Mucosa of rectum (tissue), 2 donors: Measurements from ENCODE around the gene CACNB1.

ENCODE experiments used
- H3K27ac ChIP-seq, 2 donors: one replicate each; pipeline ENCODE4 v1.7.0; 2013; ENCODE audit warnings: inconsistent platforms in 2 of 2, low read depth in 2 of 2, low read length in 2 of 2
- H3K27me3 ChIP-seq, 2 donors: one replicate each; pipeline ENCODE4 v1.7.0; 2013; ENCODE audit warnings: low read length in 2 of 2; ENCODE audit not compliant: control insufficient read depth in 2 of 2, insufficient read depth in 2 of 2
- H3K36me3 ChIP-seq, 2 donors: one replicate each; pipeline ENCODE4 v1.7.0; 2013; ENCODE audit warnings: low read length in 2 of 2; ENCODE audit not compliant: control insufficient read depth in 2 of 2, insufficient read depth in 2 of 2
- H3K4me1 ChIP-seq, 2 donors: one replicate each; pipeline ENCODE4 v1.7.0; 2013; ENCODE audit warnings: low read length in 2 of 2, mild to moderate bottlenecking in 1 of 2; ENCODE audit not compliant: control insufficient read depth in 2 of 2, insufficient read depth in 2 of 2
- H3K4me3 ChIP-seq, 2 donors: one replicate each; pipeline ENCODE4 v1.7.0; 2013; ENCODE audit warnings: low read length in 2 of 2
- H3K9ac ChIP-seq, 2 donors: one replicate each; pipeline ENCODE4 v1.7.0; 2013; ENCODE audit warnings: low read length in 2 of 2, low read depth in 1 of 2, mild to moderate bottlenecking in 1 of 2
- H3K9me3 ChIP-seq, 2 donors: one replicate each; pipeline ENCODE4 v1.7.0; 2013; ENCODE audit warnings: low read length in 2 of 2; ENCODE audit not compliant: control insufficient read depth in 2 of 2
- donor health status: healthy.
- donor health status: Normal muscosa, but diverticular disease.

CACNB1 gene

GRCh38 chr17:39236981-39237441 lies 39.5 kb upstream of the CACNB1 start:
- no peaks in the 10 kb centered on the region for H3K36me3 ChIP-seq
- H3K4me3 ChIP-seq: no peak overlapping the region
- H3K27me3 ChIP-seq: peaks cover 4 to 7% of the 10 kb centered on the region in 2 donors
- H3K27ac ChIP-seq: no peak overlapping the region
- H3K9ac ChIP-seq: no peak overlapping the region
- H3K9me3 ChIP-seq: no peaks in the 10 kb centered on the region
- H3K4me1 ChIP-seq: peaks cover 6 to 7% of the 10 kb centered on the region in 2 donors

- no peak overlapping the region for H3K9ac ChIP-seq
- H3K27me3 ChIP-seq: peaks cover 9 to 12% of the 10 kb centered on the region in 2 donors
- H3K4me3 ChIP-seq: no peak overlapping the region
- no peaks in the 10 kb centered on the region for H3K9me3 ChIP-seq
- H3K4me1 ChIP-seq: peaks cover 8 to 10% of the 10 kb centered on the region in 2 donors
- no peaks in the 10 kb centered on the region for H3K36me3 ChIP-seq
- H3K27ac ChIP-seq: no peak overlapping the region
Observed at GRCh38 chr17:39236450-39236927, 39.0 kb upstream of the CACNB1 start.

- H3K27ac ChIP-seq: no peak overlapping the region
- no peaks in the 10 kb centered on the region for H3K9me3 ChIP-seq
- no peaks in the 10 kb centered on the region for H3K36me3 ChIP-seq
- no peak overlapping the region for H3K9ac ChIP-seq
- no peak overlapping the region for H3K4me3 ChIP-seq
- H3K4me1 ChIP-seq: peaks cover 8 to 10% of the 10 kb centered on the region in 2 donors
- H3K27me3 ChIP-seq: peaks cover 12 to 16% of the 10 kb centered on the region in 2 donors
Observed at GRCh38 chr17:39235555-39236449, 38.3 kb upstream of the CACNB1 start.

GRCh38 chr17:39231591-39232551 lies 34.4 kb upstream of the CACNB1 start:
- Histone ChIP-seq H3K4me3 (peak overlapping the region in 1 of 2 donors; percentile 28), H3K27me3 (peaks cover 20 to 23% of the 10 kb centered on the region in 2 donors), H3K9ac (no peak overlapping the region), H3K27ac (no peak overlapping the region), H3K9me3 (no peaks in the 10 kb centered on the region), H3K36me3 (no peaks in the 10 kb centered on the region), H3K4me1 (peaks cover 3 to 4% of the 10 kb centered on the region in 2 donors)

- Histone ChIP-seq H3K4me3 (no peak overlapping the region), H3K27me3 (peaks cover 26 to 27% of the 10 kb centered on the region in 2 donors), H3K27ac (no peak overlapping the region), H3K36me3 (no peaks in the 10 kb centered on the region), H3K4me1 (peaks cover 4 to 5% of the 10 kb centered on the region in 2 donors), H3K9ac (no peak overlapping the region), H3K9me3 (no peaks in the 10 kb centered on the region)
Observed at GRCh38 chr17:39231091-39231561, 33.7 kb upstream of the CACNB1 start.

GRCh38 chr17:39230361-39230760 lies 32.9 kb upstream of the CACNB1 start:
- Histone ChIP-seq H3K9ac (no peak overlapping the region), H3K27me3 (peaks cover 28% of the 10 kb centered on the region in 2 donors), H3K27ac (no peak overlapping the region), H3K9me3 (no peaks in the 10 kb centered on the region), H3K36me3 (no peaks in the 10 kb centered on the region), H3K4me3 (no peak overlapping the region), H3K4me1 (peaks cover 4 to 6% of the 10 kb centered on the region in 2 donors)

DNA sequence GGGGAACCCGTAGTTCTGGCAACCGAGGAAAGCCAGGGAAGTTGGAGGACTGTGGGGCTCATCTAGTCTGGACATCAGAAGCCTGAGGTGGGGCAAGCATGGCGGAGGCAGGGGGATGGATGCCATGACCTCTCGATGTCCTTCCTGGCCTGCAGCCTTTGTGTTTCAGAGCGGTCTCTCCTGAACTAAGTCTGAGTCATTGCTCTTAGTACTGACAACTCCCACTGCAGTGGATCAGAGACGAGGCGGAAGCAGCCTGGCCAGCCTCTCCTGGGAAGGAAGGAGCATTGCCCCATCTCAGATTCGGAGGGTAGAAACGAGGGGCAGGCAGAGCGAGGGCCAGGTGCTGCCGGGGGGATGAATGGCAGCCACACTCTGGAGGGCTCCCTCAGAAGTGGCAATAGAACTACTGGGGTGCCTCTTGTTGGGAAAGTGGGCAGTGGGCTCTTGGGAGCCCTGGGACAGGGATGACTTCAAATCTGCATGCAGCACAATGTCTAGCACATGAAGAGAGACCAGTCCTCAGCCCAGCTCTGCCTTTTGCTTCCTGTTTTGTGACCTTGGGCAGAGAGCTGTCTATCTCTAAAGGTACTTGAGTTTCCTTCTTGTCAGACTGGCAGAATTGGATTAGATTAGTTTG lies 31.9 kb upstream of the CACNB1 start:
- Histone ChIP-seq H3K4me3 (no peak overlapping the region), H3K27me3 (peaks cover 28 to 37% of the 10 kb centered on the region in 2 donors), H3K36me3 (no peaks in the 10 kb centered on the region), H3K27ac (no peak overlapping the region), H3K9ac (no peak overlapping the region), H3K9me3 (no peaks in the 10 kb centered on the region), H3K4me1 (peaks cover 4 to 6% of the 10 kb centered on the region in 2 donors)

- Histone ChIP-seq H3K4me3 (no peak overlapping the region), H3K36me3 (no peaks in the 10 kb centered on the region), H3K9me3 (no peaks in the 10 kb centered on the region), H3K9ac (no peak overlapping the region), H3K4me1 (peaks cover 4 to 6% of the 10 kb centered on the region in 2 donors), H3K27me3 (peaks cover 31 to 47% of the 10 kb centered on the region in 2 donors), H3K27ac (no peak overlapping the region)
Observed at GRCh38 chr17:39227364-39227919, 30.0 kb upstream of the CACNB1 start.

GRCh38 chr17:39225959-39226683 lies 28.7 kb upstream of the CACNB1 start:
- no peaks in the 10 kb centered on the region for H3K9me3 ChIP-seq
- H3K4me3 ChIP-seq: peak overlapping the region in 1 of 2 donors; percentile 5
- H3K9ac ChIP-seq: no peak overlapping the region
- no peaks in the 10 kb centered on the region for H3K36me3 ChIP-seq
- no peak overlapping the region for H3K27ac ChIP-seq
- H3K27me3 ChIP-seq: peaks cover 23 to 34% of the 10 kb centered on the region in 2 donors
- H3K4me1 ChIP-seq: peaks cover 0 to 3% of the 10 kb centered on the region in 2 donors
